ENCODE results near the gene POT1. TPM values are rescaled to one million over a fixed set of nuclear protein-coding genes. Genes with fewer than 3 reads are reported as not detected.

POT1 gene
- total RNA-seq, 4 donors from 2014 or later: 13.8 to 91.6 (median 23.5) TPM

DNA sequence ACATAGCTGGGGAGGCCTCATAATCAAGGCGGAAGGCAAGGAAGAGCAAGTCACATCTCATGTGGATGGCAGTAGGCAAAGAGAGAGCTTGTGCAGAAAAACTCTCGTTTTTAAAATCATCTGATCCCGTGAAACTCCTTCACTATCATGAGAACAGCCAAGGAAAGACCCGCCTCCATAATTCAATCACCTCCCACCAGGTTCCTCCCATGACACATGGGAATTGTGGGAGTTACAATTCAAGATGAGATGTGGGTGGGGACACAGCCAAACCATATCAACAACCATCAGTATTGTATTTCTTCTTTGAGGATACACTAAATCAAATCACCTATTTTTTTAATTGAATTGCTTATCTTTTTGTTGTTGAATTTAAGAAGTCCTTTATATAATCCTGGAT lies 16.7 kb downstream of the POT1 start:
- no peak for DNase-seq
- Histone ChIP-seq H3K4me1 (no peaks in the 10 kb centered on the region), H3K9me3 (no peaks in the 10 kb centered on the region), H3K27me3 (no peaks in the 10 kb centered on the region), H3K27ac (no peak overlapping the region), H3K36me3 (no peaks in the 10 kb centered on the region), H3K4me3 (no peak overlapping the region)
- TF ChIP-seq, protein P1, sequence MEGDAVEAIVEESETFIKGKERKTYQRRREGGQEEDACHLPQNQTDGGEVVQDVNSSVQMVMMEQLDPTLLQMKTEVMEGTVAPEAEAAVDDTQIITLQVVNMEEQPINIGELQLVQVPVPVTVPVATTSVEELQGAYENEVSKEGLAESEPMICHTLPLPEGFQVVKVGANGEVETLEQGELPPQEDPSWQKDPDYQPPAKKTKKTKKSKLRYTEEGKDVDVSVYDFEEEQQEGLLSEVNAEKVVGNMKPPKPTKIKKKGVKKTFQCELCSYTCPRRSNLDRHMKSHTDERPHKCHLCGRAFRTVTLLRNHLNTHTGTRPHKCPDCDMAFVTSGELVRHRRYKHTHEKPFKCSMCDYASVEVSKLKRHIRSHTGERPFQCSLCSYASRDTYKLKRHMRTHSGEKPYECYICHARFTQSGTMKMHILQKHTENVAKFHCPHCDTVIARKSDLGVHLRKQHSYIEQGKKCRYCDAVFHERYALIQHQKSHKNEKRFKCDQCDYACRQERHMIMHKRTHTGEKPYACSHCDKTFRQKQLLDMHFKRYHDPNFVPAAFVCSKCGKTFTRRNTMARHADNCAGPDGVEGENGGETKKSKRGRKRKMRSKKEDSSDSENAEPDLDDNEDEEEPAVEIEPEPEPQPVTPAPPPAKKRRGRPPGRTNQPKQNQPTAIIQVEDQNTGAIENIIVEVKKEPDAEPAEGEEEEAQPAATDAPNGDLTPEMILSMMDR (IDR thresholded peaks at IDR 0.05): no peak
- no peak for TF ChIP-seq POLR2A (IDR thresholded peaks at IDR 0.05)
- intact Hi-C loops (cut with DNase I; ENCODE audit: low total_unique reads): no loop called here

DNA sequence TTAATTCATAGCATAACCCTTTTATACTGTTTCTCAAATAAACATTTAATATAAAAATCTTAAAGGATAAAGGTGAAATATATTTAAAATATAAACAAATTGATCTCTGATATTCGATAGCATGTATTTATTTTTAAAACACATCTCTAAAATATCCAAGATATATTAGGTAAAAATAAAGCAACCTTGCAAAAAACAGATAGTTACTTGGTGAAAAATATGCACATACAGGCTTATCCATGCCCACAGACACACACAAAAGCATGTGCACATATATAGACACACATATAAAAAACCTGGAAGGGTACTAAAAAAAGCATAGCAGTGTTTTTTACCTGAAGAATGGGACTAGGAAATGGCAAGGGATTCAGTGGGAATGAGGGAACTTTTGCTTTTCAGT lies 19.8 kb downstream of the POT1 start:
- TF ChIP-seq, protein P1 (IDR thresholded peaks at IDR 0.05): no peak
- TF ChIP-seq POLR2A (IDR thresholded peaks at IDR 0.05): no peak
- intact Hi-C loops (cut with DNase I; ENCODE audit: low total_unique reads): no loop called here
- no peaks in the 10 kb centered on the region for H3K36me3 ChIP-seq
- H3K4me1 ChIP-seq: no peaks in the 10 kb centered on the region
- no peak overlapping the region for H3K27ac ChIP-seq
- DNase-seq: no peak
- H3K4me3 ChIP-seq: no peak overlapping the region
- no peaks in the 10 kb centered on the region for H3K9me3 ChIP-seq
- no peaks in the 10 kb centered on the region for H3K27me3 ChIP-seq

DNA sequence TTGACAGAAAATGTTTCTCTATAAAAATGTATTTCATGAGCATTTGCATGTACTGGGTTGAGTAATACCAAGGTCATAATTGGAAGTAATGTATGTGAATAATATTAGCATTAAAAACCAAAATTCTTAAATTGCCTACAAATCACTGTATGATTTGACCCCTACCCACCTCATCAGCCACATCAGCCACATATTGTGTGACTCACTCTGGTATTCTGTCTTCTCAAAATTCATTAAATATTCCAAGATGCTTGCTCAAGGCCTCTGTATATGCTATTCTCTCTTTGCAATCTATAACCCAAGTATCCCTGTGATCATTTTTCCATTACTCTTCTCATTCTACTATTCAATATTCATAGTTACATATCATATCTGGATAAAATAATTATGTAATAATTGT lies 21.4 kb downstream of the POT1 start:
- no peak overlapping the region for H3K27ac ChIP-seq
- H3K4me3 ChIP-seq: no peak overlapping the region
- TF ChIP-seq, protein P1 (IDR thresholded peaks at IDR 0.05): no peak
- TF ChIP-seq POLR2A (IDR thresholded peaks at IDR 0.05): no peak
- H3K4me1 ChIP-seq: no peaks in the 10 kb centered on the region
- H3K36me3 ChIP-seq: no peaks in the 10 kb centered on the region
- DNase-seq: no peak
- intact Hi-C loops (cut with DNase I; ENCODE audit: low total_unique reads): no loop called here
- H3K27me3 ChIP-seq: no peaks in the 10 kb centered on the region
- H3K9me3 ChIP-seq: no peaks in the 10 kb centered on the region

DNA sequence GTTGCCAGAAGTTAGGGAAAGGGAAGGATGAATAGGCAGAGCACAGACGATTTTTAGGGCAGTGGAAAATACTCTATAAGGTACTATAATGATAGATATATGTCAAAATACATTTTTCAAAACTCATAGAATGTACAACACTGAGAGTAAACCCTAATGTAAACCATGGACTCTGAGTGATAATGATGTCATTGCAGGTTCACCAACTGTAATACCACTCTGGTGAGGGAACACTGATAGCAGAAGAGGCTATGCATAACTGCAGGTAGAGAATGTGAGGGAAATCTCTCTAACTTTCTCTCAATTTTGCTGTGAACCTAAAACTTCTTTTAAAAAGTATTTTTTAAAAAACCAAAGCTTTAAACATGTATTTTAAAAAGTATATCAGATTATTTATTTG lies 22.1 kb downstream of the POT1 start:
- H3K36me3 ChIP-seq: no peaks in the 10 kb centered on the region
- H3K4me1 ChIP-seq: no peaks in the 10 kb centered on the region
- no peak overlapping the region for H3K4me3 ChIP-seq
- H3K27me3 ChIP-seq: no peaks in the 10 kb centered on the region
- H3K9me3 ChIP-seq: no peaks in the 10 kb centered on the region
- no peak for DNase-seq
- H3K27ac ChIP-seq: no peak overlapping the region
- intact Hi-C loops (cut with DNase I; ENCODE audit: low total_unique reads): no loop called here
- TF ChIP-seq, protein P1 (IDR thresholded peaks at IDR 0.05): no peak
- no peak for TF ChIP-seq POLR2A (IDR thresholded peaks at IDR 0.05)

DNA sequence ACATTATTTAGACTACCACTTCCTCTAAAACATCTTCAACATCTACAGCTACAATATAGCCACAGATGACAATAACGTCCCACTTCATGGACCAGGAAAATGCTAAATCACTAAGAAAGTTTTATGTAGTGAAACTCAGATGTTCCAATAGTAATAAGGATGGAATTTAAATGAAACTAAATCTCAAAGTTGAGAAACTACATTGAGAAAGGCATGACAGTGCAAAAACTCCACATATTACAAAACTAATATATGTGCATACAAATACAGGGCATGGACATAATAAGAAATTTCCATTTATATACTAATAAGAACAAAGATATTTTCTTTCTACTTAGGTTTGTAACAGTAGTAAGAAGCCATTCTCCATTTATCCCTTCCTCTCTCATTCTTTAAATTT lies 31.1 kb downstream of the POT1 start:
- TF ChIP-seq, protein P1 (IDR thresholded peaks at IDR 0.05): no peak
- no peak for TF ChIP-seq POLR2A (IDR thresholded peaks at IDR 0.05)
- no peak for DNase-seq
- Histone ChIP-seq H3K4me3 (no peak overlapping the region), H3K36me3 (peaks cover 0 to 2% of the 10 kb centered on the region in 2 donors), H3K27me3 (no peaks in the 10 kb centered on the region), H3K9me3 (no peaks in the 10 kb centered on the region), H3K27ac (no peak overlapping the region), H3K4me1 (no peaks in the 10 kb centered on the region)
- intact Hi-C loops (cut with DNase I; ENCODE audit: low total_unique reads): no loop called here
